ENCODE data around the gene CEP290.
"Not testable (repeated sequence)": the region's sequence is repeated elsewhere in the genome, so short reads cannot be mapped to it uniquely, and the experiment has no call there.

Gene CEP290

DNA sequence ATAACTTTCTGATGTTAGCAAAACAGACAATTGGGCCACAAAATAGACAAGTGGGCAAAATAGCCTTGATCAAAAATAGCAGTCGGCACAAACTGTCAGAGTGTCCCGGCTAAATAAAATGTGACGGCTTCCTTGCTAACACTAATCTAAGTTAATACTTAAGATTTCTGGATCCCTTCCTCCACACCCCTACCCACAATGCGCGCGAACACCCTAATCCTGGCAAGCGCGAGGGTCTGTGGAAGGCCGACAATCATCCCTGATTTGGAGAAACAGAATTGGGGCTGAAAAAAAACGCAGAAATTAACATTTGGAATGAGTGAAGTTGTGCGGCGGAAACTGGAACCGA is 489 bp downstream of the CEP290 start:
- DNase-seq (ENCODE audit: low spot score) = no peak

DNA sequence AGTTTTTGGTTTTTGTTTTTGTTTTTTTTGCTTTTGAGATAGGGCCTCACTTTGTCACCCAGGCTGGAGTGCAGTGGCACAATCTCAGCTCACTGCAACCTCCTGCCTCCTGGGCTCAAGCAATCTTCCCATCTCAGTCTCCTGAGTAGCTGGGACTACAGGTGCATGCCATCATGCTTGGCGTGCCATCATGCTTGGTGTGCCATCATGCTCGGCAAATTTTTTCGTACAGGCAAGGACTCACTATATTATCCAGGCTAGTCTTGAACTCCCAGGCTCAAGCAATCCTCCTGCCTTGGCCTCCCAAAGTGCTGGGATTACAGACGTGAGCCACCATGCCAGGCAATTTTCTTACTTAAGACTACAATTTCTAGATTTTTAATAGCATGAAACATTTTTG is 2.2 kb downstream of the CEP290 start:
- DNase-seq (ENCODE audit: low spot score) = not testable (repeated sequence)

DNA sequence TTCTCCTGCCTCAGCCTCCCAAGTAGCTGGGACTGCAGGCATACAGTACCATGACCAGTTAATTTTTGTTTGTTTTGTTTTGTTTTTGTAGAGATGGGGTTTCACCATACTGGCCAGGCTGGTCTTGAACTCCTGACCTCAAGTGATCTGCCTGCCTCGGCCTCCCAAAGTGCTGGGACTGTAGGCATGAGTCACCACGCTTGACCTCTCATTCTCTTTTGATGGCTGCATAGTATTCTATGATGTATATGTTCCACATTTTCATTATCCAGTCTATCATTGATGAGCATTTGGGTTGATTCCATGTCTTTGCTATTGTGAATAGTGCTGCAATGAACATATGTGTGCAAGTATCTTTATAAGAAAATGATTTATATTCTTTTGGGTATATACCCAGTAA is 8.7 kb downstream of the CEP290 start:
- DNase-seq (ENCODE audit: low spot score) = not testable (repeated sequence)

DNA sequence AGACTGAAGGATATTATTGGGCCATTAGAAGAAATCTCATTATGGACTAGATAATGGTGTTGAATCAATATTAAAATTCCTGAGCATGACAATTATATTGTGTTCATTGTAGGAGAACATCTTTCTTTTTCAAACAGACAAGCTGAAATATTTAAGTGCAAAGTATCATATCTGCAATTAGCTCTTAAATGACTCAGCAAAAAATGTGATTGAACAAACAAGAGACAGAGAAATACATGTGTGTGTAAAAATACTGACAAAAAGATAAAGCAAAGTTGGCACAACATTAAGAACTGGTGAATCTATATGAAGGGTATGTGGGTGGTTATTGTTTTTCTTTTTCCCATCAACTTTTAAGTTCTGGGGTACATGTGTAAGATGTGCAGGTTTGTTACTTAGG is 9.5 kb downstream of the CEP290 start:
- DNase-seq (ENCODE audit: low spot score) = no peak

DNA sequence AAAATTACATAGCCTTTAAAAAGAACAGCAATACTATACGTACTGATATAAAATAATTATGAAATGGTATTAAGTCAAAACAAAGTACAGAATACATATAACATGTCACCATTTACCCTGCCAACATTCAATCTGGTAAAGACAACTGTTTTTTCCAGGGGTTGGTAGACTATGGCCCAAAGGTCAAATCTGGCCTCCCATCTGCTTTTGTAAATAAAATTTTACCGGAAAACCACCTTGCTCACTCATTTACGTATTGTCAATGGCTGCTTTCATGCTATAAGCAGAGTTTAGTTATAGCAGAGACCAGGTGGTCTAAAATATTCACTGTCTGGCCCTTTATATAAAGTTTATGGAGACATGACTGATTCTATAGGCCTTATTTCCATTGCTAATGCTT is 14.0 kb downstream of the CEP290 start:
- no peak for DNase-seq (ENCODE audit: low spot score)

DNA sequence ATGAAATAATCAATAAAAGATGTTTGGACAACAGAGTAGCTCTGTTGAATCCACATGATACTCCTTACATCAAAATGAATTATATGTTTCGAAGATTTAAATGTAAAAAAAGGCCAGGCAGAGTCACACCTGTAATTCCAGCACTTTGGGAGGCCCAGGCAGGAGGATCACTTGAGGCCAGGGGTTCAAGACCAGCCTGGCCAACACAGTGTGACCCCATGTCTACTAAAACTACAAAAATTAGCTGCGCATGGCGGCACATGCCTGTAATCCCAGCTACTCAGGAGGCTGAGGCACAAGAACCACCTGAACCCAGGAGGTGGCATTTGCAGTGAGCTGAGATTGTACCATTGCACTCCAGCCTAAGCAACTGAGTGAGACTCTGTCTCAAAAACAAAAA is 14.8 kb downstream of the CEP290 start:
- DNase-seq (ENCODE audit: low spot score) = no peak

DNA sequence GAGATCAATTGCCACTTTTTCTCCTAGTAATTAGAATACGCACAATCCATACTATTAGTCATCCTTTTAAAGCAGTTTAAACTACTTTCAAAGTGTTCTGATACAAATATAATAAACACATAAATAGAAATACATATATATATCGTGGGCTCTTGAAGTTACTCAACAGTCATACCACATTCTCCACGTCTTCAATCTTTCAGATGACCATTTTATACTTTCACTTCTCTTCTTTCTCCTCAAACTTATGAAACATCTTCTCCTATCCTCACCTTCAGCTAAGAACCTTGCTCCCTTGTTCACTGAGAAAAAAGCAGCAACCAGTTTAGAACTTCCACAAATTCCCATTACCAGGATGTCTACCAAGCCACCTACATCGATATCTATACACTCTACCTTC is 19.2 kb downstream of the CEP290 start:
- DNase-seq (ENCODE audit: low spot score) = no peak

DNA sequence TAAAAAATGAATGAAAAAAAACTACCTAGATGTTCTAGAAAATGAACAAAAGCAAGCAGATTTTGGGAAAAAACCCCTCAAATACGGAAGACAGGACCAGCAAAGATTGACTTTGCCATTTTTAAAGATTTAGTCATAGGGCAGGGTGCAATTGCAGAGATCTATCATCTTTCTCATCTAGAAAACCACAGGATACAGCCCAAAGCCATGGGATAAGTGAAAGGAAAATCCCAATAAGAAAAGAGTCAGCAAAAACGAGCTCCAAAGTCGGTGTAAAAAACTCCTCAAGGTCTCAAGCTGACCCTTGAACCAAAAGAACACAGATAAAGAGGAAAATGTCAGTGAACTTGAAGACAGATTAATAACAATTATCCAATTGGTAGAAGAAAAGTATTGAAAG is 28.0 kb downstream of the CEP290 start:
- no peak for DNase-seq (ENCODE audit: low spot score)

DNA sequence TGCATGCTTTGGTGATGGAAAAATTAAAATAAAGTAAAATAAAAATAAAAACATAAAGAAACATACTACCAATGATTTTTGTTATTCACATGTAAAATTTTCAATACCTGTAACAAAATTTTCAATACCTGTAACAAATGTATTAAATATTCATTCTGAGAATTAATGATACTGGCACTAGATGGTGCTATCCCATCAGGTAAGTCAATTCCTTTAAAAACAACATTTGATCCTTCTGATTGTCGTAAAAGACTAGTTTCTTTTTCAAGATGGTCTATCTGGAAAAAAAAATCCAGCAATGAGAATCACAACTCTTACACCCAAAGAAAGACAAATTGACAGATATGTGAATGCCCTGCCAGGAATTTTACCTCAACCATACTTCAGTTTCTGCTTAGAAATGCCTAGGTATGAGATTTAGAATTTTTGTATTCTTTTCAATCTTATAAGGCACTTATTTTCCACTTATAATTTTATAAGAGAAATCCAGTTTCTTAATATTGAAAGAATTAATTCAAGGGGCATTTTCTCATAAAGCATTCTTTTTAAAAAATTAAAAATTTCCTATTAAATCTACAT is 30.7 kb downstream of the CEP290 start:
- DNase-seq (ENCODE audit: low spot score) = peak; percentile 30

DNA sequence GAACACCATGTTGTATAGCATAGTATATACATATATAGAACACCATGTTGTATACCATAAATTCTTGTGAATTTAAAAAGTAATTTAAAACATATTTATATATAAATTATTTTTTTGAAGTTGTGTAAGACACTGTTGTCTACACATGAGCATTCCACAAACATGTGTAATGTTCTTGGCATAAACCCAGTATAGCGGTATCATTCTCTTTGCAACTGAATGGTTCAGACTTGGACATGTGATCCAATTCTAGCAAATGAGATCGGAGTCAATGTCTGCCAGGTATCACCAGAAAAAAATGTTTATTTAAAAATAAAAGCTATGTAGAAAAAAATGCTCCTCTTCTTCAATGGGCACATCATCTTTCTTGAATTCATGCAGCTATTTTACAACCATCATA is 33.9 kb downstream of the CEP290 start:
- no peak for DNase-seq (ENCODE audit: low spot score)

DNA sequence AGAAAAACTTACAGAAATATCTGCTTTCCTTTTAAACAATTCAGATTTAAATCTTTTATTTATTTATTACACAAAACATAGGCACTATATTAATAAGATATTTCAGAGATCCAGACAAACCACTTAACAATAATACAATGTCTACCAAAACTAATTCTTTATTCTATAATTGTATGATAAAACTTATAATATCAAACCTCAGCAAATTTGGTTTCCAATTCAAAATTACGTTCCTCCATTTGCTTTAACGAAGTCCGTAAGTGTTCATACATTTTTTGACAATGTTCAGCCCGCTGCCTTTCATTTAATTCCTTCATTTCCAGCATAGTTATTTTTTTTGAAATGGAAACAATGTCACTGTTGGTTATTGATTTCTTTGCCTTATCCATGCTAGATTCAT is 48.3 kb downstream of the CEP290 start:
- no peak for DNase-seq (ENCODE audit: low spot score)

DNA sequence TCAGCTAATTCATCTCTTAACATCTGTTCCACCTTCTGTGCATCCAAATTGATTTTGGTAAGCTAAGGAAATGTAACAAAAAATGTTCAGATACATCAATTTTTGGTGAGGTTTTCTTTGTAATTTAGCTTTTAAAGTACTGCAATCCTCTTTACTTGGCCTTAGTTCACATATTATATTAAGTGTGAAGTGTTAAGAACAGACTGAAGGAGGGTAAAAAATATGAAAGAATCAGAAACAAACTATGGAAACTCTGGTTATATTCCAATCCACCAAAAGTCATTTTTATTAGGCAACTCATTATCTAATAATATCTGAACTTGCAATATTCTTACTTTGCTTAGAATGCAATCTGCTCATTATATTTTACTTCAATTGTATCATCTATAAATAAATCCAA is 49.1 kb downstream of the CEP290 start:
- DNase-seq (ENCODE audit: low spot score) = no peak

DNA sequence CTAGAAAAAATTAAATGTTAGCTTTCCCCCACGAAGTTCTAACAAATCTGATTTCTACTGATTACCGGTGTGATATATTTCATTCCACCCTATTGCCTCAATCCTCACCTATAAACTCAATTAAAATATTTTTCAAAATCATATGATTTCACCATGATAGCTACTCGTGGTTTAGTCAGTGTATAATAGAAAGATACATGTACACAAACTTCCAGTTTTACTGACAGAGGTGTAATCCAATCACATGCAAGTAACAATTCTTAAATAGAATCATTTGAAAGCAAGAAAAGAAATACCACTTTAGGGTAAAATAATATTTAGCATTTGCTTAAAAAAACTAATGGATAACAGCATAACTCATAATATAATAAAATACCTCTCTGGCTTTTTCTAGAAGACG is 57.7 kb downstream of the CEP290 start:
- no peak for DNase-seq (ENCODE audit: low spot score)

DNA sequence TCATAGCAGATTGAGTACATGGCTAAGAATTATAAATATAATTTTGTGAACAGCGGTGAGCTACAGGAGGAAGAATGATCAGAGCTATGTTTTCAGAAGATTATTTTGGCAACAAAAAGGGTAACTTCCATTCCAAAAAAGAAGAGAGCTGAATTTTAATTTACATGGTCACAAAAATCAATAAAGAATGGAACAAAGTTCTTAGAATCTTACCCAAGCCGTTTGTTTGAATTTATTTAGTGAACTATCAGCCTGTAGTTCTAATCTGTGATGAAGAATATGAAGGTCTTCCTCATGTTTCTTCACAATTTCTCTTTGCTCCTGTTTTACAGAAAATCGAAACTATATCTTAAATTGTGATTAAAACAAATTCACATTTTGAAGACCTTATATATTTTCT is 58.3 kb downstream of the CEP290 start:
- DNase-seq (ENCODE audit: low spot score) = no peak

DNA sequence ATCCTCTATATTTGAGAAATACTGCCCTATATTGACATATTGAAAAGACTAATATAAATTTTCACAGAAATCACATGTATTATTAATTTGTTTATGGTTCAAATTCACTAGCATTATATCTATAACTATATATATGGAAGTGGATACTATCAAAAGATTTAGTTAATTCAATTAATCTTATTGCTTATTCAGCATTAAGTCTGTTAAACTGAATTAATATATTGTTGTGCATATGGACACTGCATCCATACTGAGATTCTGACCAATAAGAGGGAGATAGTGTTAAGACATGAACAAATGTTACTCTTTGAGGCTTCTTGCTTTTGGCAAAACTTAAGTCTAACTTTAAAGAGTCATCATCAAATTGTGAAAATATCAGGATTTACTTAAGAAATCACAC is 60.6 kb downstream of the CEP290 start:
- no peak for DNase-seq (ENCODE audit: low spot score)

DNA sequence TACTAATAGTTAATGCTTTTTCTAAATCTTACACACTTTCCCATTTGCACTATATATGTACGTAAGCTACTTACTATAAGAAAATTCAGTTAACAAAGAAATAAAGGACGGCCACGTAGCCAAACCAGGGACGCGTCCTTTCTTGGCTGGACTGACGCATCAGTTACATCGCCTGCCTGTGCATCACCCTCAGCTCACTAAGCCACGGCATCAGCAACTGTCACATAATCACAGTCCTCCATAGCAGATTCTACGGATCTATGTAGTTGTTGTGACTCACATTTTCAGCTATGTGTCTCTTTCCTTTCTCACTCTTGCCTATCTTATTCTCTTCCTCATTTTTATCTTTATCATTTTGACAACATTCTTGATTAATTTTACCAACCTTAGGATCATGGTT is 74.6 kb downstream of the CEP290 start:
- no peak for DNase-seq (ENCODE audit: low spot score)

DNA sequence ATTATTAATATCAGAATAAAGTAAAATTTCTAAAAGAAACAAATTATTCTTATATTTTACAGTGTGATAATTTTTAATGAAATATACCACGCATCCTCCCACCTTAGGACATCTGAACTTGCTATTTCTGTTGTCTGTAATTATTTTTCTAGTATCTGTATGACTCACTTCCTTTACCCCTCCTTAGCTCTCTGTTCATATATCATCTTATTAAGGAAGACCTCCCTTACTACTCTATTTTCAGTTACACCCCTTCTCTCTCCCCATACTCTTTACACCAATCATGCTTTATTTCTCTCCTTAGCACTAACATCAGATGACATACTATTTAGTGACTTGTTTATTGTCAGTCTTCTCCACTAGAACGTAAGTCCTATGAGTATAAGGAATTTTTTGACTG is 78.5 kb downstream of the CEP290 start:
- DNase-seq (ENCODE audit: low spot score) = no peak

DNA sequence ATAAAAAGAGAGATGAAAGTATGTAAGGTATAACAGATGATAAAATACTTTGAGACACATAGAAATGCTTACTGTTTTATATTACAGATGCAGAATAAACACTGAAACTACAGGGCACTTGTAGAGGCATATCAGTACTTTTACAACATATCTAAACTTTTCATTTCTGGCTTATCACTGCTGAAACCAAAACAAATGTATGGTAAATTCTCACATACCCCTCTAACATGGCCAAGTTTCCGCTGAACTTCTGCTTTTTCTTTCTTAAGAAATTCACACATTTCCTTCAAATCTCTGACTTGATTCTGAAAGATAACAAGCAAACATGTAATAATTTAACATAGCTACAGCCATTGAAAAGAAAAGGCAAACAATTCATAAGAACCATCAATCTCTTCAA is 79.4 kb downstream of the CEP290 start:
- DNase-seq (ENCODE audit: low spot score) = no peak

DNA sequence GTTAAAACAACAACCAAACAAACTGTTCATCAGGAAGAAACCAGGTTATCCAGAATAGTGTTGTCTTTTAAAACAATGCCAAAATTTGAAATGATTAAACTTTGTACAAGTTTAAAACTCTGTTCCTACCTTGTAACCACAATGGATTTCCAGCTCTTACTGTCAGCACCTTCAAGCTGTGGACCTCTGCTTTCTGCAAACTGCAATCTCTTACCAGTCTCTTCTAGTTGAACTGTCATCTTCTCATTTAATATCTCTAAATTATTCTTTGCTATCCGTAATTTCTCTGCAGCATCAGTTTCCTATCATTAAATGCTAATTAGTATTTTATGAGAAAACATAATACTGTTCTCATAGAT is 83.2 kb downstream of the CEP290 start:
- DNase-seq (ENCODE audit: low spot score) = no peak

DNA sequence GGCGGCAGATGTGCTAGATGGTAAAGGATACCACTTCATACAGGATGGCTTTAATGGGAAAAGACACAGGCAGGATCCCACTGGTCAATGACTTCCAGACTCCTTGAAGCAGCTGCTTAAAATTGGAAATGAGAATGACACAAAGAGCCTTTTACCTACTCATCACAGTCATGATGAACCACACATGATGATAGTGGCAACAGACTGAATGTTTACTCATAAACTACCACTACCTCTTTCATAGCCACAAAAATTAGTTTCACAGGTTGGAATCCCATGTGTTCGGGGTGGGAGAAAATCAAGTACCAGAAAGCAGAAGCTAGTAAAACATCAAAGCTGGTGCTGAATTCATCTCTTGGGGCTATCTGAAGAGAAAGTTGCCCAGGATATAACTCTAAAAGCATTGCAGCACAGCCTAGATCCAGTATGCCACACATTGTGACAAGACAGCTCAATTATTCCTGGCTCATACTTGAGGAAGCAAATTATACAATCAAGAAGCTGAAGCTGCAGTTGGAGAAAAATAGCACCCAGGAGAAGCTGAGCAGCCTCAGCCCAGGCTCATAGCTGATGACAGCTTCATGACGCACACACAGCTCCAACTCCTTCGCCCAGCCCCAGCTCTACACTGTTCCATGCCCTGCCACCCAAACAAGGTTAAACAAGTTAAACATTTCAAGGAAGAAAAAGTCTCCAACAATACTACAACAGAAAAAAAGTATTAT is 83.7 kb downstream of the CEP290 start:
- DNase-seq (ENCODE audit: low spot score) = no peak

DNA sequence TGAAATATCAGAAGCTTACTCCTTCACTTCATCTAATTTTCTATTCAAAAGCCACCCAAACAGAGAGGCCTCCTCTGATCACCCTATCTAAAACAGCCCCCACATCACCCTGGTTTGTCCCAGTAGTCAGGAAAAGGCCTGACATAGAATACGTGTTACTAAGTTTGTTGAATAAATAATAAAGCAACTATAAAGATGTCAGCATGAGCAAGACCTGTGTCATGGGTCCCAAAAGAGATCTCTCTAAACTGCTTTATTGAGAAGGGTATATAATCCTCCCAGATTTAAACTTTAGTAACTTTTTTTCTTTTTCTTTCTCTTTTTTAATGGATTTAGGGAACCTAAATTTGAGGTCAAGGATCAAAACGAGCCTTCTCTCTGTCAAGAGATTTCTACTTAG is 85.3 kb downstream of the CEP290 start:
- no peak for DNase-seq (ENCODE audit: low spot score)

DNA sequence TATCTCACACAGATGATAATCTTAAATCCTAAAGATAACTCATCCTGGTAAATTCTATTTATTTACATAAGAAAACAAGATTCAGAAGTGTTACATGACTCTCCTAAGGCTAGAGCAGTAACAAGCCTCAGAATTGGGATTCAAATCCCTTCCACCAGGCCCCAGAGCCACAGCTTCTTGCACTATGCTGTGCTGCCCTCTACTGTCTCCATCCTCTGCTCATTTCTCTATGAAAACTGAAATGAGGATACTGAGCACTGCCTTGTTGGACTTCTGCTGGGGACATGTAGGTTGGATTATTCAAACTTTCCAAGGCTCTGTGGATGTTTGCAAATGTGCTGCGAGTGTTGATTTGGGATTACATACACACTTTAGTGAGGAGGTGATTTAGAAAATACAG is 89.2 kb downstream of the CEP290 start:
- DNase-seq (ENCODE audit: low spot score) = peak; percentile 20

DNA sequence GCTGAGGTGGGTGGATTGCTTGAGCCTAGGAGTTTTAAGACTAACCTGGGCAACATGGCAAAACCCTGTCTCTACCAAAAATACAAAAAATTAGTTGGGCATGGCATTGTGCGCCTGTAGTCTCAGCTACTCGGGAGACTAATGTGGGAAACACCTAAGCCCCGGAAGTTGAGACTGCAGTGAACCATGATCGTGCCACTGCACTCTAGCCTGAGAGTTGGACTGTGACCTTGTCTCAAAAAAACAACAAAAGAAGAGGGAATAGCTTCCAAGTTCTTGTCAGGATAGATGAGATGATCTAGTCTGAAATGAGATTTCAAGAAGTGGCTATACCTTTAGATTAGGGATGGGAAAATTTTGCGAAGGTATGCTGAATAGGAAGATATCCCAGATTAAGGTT is 97.9 kb downstream of the CEP290 start:
- no peak for DNase-seq (ENCODE audit: low spot score)

DNA sequence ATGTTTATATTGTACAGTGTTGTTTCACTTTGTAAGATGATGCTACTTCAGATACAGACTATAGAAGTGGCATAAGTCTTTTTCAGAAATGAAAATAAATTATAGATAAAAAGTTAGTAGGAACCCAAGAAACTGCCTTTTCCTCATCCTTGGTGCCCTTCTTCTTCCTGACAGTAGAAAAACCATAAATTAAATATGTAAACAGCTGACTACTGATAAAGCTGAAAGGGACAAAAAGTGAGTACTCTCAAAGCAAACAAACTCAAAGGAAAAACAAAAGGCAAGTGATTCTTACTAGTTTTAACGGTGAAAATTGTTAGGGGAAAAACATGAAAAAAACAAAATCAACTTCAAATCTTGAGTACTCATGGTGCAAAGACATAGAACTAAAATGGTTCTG is 104.1 kb downstream of the CEP290 start:
- DNase-seq (ENCODE audit: low spot score) = no peak

All from CD4-positive, alpha-beta T cell treated with Interleukin-2 at 100 ng/mL for 4 hours (primary cell).